CD4-positive, alpha-beta T cell treated with Interleukin-2 at 100 ng/mL for 4 hours (primary cell): ENCODE results near the gene TET2.
A peak's percentile ranks its signal among the peaks of the same experiment; 100 is the strongest.

Experiments used
- DNase-seq: peaks from one replicate; pipeline ENCODE4 v3.0.0-alpha.2; 2020; ENCODE audit warnings: low spot score

Gene TET2

DNA sequence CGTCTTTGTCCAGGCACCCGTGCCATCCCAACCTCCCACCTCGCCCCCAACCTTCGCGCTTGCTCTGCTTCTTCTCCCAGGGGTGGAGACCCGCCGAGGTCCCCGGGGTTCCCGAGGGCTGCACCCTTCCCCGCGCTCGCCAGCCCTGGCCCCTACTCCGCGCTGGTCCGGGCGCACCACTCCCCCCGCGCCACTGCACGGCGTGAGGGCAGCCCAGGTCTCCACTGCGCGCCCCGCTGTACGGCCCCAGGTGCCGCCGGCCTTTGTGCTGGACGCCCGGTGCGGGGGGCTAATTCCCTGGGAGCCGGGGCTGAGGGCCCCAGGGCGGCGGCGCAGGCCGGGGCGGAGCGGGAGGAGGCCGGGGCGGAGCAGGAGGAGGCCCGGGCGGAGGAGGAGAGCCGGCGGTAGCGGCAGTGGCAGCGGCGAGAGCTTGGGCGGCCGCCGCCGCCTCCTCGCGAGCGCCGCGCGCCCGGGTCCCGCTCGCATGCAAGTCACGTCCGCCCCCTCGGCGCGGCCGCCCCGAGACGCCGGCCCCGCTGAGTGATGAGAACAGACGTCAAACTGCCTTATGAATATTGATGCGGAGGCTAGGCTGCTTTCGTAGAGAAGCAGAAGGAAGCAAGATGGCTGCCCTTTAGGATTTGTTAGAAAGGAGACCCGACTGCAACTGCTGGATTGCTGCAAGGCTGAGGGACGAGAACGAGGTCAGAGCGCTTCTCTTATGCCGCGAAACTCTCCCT is at the start of gene TET2:
TSS of gene TET2 (plus strand) at position 601 of the 740 bp plus-strand sequence. CDS start 87,067 bp downstream, outside the sequence.
- DNase-seq, result peak; percentile 83

DNA sequence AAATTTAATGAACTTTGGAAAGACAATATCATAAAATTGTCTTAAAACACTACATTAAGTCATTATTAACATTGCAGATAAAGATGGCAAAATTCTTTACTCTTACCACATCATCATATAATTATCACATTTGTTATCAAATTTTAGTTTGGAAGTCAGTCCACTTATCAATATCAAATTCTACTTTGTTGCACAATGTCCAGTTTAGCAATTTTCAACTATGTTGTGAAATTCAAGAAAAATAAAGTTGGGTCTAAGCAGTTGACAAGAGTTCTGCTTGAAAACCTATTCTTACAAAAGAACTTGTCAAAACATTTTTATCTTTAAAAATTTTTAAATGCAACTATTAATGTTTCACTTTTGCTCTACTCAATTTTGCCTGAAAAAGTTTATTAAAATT is 44.7 kb upstream of the TET2 start:
- no peak for DNase-seq

GRCh38 chr4:105106426-105106825 is 40.2 kb upstream of the TET2 start:
- no peak for DNase-seq

GRCh38 chr4:105107095-105107856 is 39.4 kb upstream of the TET2 start:
- no peak for DNase-seq

GRCh38 chr4:105108971-105109370 is 37.7 kb upstream of the TET2 start:
- DNase-seq, result no peak

- DNase-seq, result no peak
Observed at GRCh38 chr4:105112274-105112673, 34.4 kb upstream of the TET2 start.

- DNase-seq, result no peak
Observed at GRCh38 chr4:105113800-105114199, 32.9 kb upstream of the TET2 start.

GRCh38 chr4:105116616-105117319 is 29.9 kb upstream of the TET2 start:
- DNase-seq, result no peak

DNA sequence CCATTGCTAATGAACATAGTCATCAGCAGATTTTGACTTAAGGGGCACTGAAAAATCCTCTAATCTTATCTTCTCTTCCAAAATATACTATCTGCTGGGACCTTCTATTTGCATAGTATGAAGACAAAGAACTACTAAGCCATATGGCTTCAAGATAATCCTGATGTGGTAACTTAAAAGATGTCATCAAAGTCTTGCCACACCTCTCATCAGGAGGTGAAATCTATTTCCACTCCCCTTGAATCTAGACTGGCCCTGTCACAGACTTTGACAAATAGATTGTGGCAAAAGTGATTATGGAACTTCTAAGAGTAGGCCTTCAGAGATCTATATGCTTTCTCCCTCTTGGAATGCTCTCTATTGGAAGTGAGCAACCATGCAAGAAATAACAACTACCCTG is 27.3 kb upstream of the TET2 start:
- DNase-seq, result no peak

DNA sequence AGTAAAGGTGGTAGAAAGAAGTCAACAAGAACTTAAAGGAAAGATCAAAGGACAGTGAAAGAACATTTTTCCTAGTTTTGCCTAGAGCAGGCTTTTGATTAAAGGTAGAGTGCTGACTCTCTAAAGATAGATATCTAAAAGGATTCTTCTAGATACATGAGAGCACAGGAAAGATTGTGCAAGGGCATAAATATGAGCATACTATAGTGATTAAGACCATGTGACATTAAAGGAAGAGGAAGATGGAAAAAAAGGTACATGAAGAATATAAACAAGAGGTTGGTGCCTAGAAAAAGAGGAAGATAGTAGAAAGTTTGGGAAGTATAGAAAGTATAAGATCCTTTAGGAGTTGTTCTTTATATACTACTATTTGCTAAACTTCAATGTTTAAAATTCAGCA is 26.1 kb upstream of the TET2 start:
- DNase-seq, result no peak

- DNase-seq, result no peak
Observed at GRCh38 chr4:105122350-105122749, 24.3 kb upstream of the TET2 start.

DNA sequence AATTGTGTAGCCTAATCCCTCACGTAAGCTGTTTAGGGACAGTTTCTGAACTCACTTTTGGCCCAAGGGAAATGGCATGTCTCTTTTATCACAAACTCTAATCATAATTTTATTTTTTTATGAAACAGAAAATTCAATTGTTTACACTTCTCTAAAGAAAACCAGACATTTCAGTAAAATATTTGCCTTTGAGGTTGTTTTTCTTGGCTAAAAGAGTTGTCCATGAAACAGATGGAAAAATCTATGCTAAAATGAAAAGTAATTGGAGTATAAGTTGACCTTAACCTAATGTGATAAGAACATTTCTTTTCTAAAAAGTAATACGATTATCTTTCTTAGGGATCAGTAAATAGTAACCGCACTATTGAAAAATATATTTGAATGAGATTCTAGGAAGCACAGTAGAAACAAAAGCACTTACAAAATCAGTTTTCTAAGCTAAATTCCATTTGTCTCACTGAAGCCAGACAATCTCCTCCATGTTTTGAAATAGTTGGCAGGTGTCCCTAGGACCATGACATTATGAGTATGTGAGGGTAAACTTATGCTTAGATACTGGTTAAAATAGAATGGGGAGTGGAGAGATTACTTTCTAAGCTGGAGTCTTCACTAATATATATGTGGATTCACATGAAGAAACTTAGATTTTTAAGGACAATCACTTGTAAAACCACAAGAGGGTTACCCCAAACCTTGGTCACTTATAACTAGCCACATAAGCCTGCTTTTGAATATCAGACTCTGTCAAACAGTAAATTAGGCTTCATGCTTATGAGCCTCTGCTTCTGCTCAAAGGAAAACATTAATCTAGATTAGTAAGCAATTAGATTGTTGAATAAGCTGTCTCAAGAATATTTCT is 20.1 kb upstream of the TET2 start:
- DNase-seq, result no peak

DNA sequence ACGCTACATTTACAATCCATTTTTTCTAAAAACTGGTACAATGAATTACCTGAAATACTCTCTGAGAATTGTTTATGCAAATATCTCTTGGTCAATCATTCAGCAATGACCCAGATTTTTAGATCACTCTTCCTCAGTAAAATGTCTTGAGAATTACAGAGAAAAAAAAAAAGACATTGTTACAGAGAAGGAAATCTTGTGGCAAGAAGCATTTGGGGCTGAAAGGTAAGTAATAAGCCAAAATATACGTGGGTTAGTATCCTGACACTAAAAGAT is 19.6 kb upstream of the TET2 start:
- no peak for DNase-seq

GRCh38 chr4:105128208-105128607 is 18.5 kb upstream of the TET2 start:
- no peak for DNase-seq

GRCh38 chr4:105129286-105130040 is 17.2 kb upstream of the TET2 start:
- DNase-seq, result no peak

DNA sequence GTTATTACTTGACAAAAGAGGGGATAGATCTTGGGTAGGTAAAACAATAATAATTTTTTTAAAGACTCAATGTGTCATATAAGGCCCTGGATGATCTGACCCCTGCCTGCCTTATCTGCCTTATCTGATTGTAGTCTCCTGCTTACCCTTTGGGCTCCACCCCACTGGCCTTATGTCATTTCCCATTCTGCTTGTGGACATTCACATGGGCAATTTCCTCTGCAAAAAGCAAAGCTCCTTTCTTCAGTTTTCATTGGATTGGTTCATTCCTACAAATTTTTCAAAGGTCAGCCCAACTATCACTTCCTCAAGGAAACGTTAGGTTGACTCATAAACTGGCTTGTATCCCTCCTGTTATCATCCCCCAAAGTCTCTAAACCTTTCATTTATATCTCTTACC is 15.7 kb upstream of the TET2 start:
- DNase-seq, result no peak

DNA sequence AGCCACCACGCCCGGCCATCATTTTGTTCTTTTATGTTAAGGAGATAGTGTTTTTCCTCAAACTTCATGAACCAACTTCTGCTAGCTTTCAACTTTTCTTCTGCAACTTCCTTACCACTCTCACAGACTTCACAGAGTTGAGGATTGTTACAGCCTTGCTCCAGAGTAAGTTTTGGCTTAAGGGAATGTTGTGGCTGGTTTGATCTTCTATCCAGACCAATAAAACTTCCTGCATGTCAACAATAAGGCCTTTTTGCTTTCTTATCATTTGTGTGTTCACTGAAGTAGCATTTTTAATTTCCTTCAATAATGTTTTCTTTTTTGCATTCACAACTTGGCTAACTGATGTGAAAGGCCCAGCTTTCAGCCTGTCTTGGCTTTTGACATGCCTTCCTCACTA is 12.7 kb upstream of the TET2 start:
- DNase-seq, result no peak

DNA sequence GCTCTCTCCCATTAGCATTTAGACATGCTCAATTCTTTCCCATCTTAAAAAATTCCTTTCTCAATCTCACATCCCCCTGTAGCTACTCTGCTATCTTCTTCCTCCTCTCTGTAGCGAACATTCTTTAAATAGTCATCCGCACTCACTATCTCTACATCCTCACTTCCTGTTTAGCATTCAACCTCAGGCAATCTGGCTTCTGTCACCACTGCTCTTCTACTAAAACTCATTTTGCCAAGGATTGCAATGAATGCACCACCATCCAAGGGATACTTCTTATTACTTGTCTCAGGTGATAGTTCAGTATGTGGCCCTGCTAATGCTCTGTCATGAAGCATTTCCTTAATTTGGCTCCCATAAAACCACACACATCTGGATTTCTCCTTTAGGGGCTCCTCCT is 10.9 kb upstream of the TET2 start:
- no peak for DNase-seq

- no peak for DNase-seq
Observed at GRCh38 chr4:105137121-105137875, 9.4 kb upstream of the TET2 start.

- DNase-seq, result no peak
Observed at GRCh38 chr4:105139646-105140045, 7.0 kb upstream of the TET2 start.
